GM19395 (cell line): ENCODE results near the gene FGR.
"Not testable (repeated sequence)": the region's sequence is repeated elsewhere in the genome, so short reads cannot be mapped to it uniquely, and the experiment has no call there.

Source experiments
- ATAC-seq: cut with Tn5 transposase; IDR thresholded peaks from one replicate; pipeline ENCODE4 v1.9.1; 2021; ENCODE audit warnings: mild to moderate bottlenecking, moderate library complexity; ENCODE audit not compliant: unreplicated experiment

The FGR gene

GRCh38 chr1:27635396-27636142 is 584 bp upstream of the FGR start:
- ATAC-seq = no peak

DNA sequence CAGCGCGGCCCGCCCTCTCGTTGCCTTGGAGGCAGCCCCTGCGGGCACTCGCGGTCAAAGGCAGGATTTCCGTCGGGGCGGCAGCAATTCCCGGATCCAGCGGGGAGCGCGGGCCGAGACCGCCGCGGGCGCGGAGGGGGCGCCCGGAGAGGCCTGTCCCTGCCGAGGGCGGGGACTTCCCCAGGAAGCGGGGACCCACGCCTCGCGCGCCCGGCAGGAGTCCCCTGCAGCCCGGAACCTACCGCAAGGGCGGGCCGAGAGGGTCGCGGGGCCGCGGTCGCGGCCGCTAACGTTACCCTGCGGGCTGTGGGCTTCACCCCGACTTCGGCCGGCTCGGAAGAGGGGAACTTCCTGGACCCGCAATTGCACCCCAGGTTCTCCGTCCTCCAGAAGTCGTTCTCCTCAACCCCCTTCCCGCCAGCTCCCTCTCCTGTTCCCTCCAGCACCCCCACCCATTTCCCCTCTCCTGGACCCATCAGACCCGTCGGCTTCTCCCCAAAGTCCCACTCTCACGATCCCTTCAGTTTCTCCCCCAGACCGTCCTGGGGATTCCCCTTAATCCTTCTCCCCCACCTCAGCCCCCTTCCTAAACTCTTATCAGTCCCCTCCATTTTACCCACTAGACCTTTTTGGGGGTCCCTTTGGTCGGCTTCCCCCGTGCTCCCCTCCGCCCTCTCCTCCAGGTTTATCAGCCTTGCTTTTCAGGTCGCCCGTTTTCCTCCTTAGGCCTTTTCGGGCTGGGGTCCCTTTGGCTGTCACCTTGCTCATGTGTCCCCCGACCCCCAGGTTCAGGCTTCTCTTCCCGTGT is 604 bp downstream of the FGR start:
- ATAC-seq = no peak

DNA sequence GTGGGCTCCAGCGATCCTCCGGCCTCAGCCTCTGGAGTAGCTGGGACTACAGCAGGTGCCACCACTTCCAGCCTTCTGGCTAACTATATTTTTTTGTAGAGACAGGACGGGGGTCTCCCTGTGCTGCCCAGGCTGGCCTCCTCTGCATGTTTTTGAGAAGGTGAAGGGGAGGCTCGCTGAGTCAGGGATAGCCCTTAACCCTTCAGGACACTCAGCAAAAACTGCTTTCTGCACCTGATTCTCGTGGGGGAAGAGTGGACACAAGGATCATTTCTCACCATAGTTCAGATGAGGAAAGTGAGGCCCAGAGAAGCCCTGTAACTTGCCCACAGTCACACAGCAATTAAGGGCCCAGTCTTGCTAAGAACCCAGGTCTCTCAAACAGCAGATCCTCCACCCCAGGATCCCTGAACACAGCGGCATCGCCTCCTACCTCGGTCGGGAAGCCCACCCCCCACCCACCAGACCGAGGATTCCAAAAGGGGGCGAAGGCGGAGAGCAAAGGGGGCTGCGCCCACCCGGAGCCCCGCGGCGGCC is 1.3 kb downstream of the FGR start:
- no peak for ATAC-seq

- no peak for ATAC-seq
Observed at GRCh38 chr1:27633298-27633610, 1.7 kb downstream of the FGR start.

- ATAC-seq = peak; percentile 46
Observed at GRCh38 chr1:27632387-27633297, 2.3 kb downstream of the FGR start.

GRCh38 chr1:27630859-27631491 is 4.0 kb downstream of the FGR start:
- no peak for ATAC-seq

DNA sequence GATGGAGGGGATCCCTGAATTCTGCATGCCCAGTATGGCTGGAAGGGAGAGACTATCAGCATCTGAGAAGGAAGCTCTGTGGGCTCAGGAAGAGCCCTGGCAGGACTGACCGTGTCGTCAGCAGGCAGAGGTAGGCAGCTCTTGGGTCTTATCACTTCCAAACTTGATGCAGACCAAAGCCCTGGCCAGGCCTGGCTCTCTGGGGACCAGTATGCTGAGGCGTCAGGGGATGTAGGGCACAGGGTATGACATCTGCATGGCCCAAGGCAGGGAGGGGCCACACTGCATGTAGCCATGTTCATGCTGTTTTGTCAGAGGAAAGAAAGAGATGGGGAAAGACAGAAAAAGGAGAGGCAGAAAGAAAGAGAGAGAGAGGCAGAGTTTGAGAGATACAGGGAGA is 6.3 kb downstream of the FGR start:
- ATAC-seq = no peak

DNA sequence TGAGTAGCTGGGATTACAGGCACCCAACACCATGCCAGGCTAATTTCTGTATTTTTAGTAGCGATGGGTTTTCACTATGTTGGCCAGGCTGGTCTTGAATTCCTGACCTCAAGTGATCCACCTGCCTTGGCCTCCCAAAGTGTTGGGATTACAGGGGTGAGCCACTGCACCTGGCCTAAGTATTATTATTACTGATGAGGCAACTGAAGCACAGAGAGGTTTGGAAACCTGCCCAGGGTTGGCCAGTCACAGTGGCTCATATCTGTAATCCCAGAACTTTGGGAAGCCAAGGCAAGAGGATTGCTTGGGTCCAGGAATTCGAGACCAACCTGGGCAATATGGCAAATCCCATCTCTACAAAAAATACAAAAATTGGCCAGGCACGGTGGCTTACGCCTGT is 7.3 kb downstream of the FGR start:
- not testable (repeated sequence) for ATAC-seq

- no peak for ATAC-seq
Observed at GRCh38 chr1:27627061-27627460, 7.9 kb downstream of the FGR start.

DNA sequence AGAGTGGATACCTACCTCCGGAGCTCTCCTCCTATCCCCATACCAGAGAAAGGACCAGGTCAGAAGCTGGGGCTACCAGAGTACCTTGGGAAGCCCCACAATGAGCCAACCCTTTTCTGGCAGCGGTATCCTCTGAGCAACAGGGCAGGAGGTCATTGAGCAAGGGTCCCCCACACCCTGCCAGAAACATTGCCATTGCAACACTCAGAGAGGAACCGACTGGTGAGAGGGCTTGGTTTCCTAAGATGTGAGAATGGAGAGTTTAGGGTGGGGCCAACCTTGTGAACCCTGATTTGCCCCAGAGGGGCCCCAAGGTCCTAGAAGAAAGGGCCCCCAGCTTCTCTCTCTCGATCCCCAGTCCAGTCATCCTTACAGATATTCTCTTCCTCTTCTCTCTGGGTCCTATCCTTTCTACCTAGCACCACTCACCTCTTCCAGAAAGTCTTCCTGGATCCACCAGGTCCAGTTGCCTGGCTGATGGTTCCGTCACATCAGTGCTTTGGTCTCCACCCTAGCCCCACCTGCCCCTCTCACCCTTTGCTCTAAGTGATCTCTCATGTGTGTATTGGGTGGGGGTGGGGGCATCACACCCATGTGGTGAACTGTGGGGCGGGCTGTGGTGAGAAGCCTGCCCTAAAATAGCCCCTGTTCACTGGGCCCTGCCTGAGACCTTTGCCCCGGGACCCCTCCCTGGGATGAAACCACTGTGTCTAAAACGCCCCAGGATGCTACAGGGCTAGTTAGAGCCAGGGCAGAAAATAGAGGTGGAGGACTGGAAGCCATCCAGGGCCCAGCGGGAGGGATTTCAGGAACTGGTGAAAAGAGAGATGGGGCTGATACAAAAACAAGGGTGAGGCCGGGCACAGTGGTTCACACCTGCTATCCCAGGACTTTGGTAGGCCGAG is 8.7 kb downstream of the FGR start:
- no peak for ATAC-seq

GRCh38 chr1:27624467-27625178 is 10.4 kb downstream of the FGR start:
- ATAC-seq = peak; percentile 45

GRCh38 chr1:27623327-27624212 is 11.4 kb downstream of the FGR start:
- ATAC-seq = no peak

DNA sequence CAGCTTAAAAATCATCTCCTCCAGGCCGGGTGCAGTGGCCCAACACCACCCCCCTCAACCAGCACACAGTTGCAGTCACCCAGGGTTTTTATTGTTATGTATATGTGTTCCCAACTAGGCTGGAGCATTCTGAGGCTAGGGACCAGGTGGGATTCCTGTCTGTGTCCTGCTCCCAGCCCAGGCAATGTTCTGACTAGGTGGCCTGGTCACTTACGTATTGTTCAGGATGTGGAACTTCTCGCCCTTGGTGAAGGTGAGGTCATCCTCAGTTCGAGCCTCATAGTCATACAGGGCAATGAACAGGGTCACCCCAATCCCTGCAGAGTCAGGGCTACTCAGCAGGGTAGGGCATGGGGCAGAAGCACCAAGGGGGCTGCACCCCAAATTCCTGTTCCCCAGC is 12.2 kb downstream of the FGR start:
- ATAC-seq = no peak

DNA sequence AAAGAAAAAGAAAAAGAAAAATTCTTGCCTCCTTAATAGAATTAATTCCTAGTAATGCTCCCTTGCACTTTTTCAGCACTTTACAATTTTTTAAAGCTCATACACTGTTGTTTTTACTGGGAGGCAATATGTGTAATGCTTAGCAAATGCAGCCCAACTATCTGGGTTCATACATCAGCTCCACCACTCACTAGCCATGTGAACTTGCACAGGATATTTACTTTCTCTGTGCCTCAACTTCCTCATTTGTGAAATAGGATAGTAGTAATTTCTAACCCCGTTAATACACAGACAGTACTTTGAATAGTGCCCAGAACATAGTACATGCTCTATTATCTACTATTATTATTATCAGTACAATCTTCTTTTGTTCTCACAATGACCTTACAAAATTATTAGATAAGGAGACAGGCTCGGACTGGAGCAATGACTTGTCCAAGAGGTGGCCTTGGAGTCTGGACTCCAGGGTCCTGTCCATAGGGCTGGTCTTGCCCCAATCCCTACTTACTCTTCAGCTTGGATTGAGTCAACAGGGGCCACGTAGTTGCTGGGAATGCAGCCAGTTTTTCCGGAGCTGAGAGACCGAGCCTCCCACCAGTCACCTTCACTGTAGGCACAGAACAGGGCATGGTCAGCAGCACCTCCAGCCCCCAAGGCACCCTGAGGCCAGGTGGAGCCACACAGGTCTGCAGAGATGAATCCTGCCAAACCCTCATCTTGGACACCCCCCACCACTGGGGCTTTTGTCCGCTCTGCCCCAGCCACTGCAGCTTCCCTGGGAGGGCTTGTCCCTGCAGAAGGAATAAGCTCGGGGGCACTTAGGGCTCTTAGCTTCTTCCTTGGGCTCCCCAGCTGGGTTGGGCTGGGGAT is 13.7 kb downstream of the FGR start:
- no peak for ATAC-seq

- not testable (repeated sequence) for ATAC-seq
Observed at GRCh38 chr1:27619782-27620438, 15.1 kb downstream of the FGR start.

DNA sequence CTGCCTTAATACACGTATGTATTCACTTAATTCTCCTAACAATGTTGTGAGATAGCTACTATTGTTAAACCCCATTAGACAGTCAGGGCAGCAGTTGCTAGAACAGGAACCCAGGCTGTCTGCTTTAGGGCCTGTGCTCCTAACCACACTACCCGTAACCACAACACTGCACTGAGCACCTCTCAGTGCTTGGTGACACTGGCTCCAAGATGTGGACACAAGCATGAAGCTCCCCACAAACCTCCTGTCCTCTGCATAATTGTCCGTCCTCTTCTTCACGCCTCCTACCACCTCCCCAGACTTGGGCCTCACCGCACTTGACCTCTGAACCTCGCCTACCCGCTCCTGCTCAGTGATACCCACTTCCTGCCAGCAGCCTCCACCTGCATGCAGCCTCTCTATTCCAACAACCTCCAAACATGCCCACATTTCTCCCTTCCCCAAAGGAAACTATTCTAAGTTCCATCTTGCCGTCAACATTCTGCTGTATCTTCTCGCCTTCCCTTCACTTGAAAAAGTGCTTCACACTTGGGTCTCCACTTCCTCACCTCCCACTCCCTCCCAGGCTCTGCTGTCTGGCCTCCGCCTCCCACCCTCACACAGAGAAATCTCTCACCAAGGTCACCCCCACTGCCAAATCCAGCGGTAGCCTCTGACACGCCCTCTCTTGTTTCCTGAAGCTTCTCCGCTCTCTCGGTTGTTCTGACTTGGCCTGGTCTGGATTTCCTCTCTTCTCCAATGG is 16.5 kb downstream of the FGR start:
- ATAC-seq = no peak
